AG20443 (cell line): ENCODE measurements around the gene NUDT6.
A peak's percentile ranks its signal among the peaks of the same experiment; 100 is the strongest.

Experiments used
- DNase-seq: peaks from one replicate; pipeline ENCODE4 v3.0.0; 2012; ENCODE audit warnings: low spot score, mixed read lengths

NUDT6 gene

DNA sequence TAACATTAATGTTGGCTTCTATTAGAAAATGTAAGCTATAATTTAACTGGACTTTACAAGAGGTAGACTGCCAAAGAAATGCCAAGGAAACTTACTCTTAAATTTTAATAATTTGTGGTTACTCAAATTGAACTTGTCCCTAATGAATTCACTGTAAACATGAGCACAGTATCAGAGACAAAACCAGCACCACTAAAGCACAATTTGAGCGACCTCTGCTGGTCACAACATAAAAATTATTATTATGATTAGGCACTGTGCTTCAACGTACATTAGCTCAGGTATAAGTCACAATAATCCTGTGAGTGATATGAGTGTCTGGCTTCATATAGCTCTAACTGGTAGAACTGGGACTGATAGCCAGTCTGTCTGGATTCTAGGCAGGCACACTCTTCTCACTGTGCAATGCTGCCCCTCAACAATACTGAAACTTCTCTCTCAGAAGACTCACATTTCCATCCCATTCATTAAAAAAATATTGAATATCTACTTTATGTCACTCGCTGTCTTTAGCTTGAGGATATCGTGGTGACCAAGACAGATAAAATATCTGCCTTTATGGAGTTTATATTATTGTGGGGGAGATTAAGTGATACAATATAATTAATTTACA is 8.0 kb downstream of the NUDT6 start:
- no peak for DNase-seq

DNA sequence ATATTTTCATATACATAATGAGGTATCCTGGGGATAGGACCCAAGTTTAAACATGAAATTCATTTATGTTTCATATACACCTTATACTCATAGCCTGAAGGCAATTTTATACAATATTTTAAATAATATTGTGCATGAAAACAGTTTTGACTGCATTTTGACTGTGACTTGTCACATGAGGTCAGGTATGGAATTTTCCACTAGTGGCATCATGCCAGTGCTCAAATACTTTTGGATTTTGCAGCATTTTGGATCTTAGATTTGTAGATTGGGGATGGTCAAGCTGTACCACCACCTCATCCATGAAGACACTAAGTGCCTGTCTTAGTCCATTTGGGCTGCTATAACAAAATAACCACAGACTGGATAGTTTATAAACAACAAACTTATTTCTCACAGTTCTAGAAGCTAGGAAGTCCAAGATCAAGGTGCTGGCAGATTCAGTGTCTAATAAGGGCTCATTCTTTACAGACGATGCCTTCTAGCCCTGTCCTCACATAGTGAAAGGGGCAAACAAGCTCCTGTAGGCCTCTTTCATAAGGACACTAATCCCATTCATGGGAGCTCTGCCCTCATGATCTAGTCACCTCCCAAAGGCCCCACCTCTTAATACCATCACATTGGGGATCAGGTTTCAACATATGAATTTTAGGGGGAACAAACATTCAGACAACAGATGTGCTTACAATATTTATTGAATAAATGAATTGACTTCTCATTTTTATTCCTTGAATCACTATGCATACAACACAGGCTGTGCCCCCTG is 9.4 kb downstream of the NUDT6 start:
- no peak for DNase-seq

DNA sequence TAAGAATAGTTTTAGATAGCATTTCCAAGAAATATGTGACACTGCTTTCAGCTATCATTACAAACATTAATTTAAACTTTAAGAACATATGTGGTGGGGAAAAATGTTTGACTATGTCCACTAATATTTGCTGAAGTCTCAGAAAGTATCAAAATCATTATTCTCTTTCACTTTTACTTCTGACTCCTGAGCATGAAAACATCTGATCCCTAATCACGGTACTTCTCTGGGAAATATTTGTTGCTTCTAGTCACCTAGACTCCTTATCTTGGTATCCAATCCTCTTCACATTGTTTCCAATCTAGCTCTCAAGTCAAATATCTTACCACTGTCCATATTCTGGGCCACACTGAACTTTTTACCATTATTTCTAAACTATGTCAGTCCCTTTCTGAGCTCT is 10.8 kb downstream of the NUDT6 start:
- no peak for DNase-seq

DNA sequence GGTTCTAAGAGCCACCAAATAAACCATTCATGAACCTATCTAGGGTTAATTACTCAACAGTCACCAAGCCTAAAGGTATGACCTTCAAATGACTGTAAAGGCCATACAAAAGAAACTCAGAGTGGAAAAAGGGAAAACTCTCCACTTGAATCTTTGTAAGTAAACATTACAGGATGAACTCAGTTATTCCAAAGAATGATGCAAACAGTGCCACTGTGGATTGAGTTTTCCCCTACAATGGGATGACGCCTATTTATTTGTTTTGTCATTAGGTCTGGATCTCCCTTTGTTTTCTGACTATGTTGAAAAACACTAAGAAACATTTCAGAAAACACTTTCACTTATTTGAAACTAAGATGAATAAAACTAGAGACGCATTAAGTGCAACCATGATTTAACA is 12.7 kb downstream of the NUDT6 start:
- DNase-seq, result no peak

DNA sequence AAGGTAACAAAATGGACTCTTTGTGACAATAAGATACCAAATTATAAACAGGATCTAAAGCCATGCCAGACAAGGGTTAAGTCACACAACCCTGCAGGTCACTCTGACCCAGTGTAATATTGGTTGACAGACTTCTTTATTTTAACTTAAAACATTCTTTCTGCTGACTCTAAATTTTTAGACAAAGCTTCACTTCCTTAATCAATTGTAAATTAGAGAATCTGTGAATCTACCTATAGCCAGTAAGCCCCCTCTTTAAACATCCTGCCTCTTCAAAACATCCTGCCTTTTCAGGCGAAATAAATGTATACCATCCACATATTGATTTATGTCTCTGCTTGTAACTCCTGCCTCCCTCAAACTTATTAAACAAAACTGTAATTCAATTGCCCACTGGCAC is 14.2 kb downstream of the NUDT6 start:
- no peak for DNase-seq

DNA sequence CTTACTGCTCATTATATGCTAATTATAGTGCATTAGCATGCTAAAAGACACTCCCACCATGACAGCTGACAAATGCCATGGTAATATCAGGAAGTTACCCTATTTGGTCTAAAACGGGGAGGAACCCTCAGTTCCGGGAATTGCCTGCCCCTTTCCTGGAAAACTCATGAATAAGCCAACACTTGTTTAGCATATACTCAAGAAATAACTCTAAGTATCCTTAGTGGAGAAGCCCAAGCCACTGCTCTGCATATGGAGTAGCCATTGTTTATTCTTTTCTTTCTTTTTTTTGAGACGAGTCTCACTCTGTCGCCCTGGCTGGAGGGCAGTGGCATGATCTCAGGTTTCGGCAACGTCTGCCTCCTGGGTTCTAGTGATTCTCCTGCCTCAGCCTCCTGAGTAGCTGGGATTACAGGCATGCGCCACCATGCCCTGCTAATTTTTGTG is 15.5 kb downstream of the NUDT6 start:
- no peak for DNase-seq

DNA sequence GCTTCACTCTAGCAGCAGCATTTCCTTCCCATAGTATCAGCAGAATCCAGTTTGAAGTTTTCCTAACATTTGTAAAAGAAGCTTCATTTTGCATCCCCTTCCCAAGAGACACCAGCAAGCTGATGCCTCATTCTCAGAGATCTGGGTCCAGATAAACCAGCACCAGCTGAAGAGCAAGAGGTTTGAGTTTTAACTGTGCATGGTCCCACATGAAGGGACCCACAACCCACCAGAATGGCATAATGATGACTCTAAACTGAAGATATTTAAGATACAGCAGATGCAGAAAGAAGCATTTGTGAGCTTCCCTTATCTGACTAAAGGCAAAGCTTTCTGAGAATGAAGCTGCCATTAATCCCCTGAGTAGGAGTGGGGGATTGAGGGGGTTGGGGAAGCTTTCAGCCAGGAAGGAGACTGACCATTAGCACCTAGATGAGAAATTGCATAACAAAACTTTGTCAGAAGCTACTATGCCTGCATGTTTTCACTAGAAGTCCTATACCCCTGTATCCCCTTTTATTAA is 18.6 kb downstream of the NUDT6 start:
- DNase-seq, result no peak

DNA sequence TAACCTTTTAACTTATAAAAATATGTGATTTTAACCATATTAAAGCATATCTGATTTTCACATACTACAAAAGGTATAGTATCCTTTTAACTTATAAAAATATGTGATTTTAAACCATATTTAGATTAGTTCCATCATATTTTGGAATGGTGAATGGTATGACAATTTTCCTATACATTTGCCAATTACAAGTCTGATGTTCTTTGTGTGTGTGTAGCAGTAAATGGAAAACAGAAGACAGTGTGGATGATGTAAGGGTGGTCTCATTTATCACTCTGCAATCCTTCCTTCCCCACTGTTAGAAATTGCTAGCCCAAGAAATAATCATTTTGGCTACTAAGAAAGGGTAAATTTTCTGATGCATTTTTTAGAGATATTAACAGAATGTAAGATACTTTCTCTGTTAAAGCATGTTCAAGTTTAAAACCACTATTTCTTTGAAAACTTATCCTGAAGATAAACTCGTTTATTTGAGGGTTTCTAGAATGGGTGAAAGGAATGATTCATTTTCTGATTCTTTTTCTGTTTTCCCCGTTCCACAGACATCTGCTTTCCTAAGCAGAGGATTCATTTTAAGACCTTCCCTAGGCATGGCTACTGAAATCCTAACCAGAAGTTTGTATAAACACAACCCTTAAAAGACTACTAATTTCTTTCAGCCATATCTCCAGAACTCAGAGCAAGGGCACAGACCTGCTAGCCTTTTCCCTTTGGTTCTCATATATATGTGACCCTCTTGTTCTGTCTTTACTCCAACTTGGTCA is 21.0 kb downstream of the NUDT6 start:
- DNase-seq, result no peak

DNA sequence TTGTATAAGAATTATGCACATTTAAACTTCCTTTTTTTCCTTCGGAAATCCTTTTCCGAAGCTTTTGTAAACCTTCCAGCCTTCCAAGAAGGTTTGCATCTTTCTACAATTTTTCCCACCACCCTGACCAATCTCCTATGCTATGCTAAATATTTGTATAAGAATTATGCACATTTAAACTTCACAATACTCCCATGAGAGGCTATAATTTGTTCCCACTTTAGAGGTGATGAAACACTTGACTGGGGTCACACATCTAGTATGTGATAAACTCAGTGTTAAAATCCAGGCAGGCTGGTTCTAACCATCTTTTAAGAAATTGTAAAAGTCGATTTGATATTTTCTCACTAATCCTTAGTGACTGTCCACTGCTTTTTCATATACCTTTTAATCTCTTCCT is 22.1 kb downstream of the NUDT6 start:
- no peak for DNase-seq

DNA sequence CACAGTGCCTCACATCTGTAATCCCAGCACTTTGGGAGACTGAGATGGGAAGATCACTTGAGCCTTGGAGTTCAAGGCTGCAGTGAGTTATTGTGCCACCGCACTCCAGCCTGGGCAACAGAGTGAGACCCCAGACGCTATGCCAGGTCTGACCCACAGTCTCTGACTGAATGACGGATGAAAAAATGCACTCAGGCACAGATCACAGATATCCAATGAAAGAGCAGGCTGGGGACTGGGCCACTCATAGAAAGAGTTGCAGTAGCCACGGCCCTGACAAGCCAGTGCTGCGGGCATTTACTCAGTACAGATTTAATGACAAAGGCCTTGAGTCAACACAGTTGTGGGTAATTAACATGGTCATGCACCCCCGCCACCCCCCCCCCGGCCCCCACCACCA is 22.7 kb downstream of the NUDT6 start:
- DNase-seq, result no peak

DNA sequence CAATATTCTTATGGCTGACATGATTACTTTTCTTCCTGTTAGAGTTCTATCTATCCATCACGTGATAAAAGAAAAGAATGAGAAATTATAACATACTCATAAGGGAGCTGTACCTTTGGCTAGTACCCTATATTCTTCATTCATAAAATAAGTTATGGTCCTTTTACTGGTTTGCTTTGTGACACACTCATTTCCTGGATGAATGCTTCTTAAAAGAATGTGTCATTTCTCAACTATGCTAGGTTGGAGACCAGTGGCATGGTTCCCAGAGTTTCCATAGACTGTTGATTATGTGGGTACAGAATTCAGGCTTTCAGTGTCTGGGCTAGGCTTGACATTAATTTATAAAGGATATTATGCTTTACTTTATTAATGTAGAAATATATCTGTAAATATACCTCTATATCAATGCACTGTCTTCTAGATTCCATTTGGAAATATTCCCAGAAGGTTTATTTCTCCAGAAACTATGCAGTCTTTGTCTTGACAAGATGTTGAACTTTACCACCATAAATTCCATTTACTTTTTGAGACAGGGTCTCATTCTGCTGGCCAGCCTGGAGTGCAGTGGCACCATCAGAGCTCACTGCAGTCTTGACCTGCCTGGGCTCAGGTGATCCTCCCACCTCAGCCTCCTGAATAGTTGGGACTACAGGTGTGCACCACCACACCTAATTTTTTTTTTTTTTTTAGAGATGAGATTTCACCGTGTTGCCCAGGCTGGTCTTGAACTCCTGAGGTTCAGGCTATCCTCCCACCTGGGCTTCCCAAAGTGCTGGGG is 23.8 kb downstream of the NUDT6 start:
- DNase-seq, result peak; percentile 67

DNA sequence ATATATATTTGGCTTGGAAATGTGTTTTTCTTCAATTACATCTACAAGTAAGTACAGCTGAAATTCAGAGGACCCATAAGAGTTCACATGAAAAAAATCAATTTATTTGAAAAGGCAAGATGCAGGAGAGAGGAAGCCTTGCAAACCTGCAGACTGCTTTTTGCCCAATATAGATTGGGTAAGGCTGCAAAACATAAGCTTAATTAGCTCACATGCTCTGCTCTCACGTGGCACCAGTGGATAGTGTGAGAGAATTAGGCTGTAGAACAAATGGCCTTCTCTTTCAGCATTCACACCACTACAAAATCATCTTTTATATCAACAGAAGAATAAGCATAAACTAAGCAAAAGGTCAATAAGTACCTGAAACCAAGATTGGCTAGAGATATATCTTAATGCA is 26.1 kb downstream of the NUDT6 start:
- DNase-seq, result no peak

DNA sequence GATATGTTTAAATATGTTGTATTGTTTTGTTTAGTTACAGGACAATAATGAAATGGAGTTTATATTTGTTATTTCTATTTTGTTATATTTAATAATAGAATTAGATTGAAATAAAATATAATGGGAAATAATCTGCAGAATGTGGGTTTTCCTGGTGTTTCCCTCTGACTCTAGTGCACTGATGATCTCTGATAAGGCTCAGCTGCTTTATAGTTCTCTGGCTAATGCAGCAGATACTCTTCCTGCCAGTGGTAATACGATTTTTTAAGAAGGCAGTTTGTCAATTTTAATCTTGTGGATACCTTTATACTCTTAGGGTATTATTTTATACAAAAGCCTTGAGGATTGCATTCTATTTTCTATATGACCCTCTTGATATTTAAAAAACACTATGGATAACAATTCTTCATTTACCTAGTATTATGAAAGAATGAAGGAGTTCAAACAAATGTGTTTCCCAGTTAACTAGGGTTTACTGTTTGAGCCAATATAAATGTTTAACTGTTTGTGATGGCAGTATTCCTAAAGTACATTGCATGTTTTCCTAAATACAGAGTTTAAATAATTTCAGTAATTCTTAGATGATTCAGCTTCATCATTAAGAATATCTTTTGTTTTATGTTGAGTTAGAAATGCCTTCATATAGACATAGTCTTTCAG is 26.9 kb downstream of the NUDT6 start:
- no peak for DNase-seq

DNA sequence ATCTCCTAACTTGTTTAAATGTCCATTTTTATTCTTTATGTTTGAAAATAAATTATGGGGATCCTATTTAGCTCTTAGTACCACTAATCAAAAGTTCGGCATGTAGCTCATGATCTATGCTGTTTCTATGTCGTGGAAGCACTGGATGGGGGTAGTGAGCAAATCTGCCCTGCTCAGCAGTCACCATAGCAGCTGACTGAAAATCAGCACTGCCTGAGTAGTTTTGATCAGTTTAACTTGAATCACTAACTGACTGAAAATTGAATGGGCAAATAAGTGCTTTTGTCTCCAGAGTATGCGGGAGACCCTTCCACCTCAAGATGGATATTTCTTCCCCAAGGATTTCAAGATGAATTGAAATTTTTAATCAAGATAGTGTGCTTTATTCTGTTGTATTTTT is 27.6 kb downstream of the NUDT6 start:
- no peak for DNase-seq

DNA sequence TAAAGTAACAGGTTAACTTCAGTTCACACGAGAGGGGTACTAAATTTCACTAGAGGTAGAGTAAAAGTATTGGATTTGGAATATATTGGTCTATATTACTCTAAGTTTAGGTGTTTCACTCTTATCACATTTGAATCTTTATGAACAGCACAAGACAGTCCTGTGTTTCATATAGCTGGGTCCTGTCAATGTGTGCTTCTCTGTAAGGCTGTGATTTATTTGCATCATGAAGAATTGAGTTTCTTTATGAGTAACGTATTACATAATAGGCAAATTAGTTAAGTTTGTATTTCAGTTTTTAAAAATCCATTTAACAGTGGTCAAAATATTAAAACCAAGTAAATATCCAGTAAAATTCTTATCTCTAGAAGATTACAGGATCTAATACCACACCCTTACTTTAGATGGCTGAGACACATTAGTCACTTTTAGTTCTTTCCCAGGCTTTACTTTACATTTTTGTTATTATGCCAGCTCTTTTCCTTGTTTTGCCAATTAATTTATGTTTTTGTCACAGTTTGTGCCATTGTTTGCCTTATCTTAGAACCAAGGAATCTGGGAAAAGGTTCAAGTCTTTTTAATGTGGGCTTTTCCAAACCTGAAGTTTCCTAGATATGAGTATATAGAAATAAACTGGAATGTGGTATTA is 32.1 kb downstream of the NUDT6 start:
- DNase-seq, result no peak

DNA sequence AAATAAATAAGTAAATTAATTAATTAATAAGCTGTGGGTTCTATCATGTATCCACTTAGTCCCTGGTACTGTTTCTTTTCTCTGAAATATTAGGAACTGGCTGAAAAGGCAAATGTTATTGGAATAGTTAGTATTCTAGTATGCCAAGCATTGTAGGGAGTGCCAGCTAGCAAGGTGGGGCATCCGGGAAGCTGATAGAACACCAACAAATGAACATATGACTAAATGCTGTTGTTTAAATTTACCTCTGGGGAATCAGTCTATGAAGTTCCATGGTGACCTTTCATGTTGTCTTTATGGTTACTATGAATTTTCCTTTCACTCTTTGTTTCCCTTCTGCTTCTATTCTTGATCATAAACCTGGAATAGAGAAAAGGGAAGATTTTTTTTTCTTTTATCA is 32.7 kb downstream of the NUDT6 start:
- no peak for DNase-seq

DNA sequence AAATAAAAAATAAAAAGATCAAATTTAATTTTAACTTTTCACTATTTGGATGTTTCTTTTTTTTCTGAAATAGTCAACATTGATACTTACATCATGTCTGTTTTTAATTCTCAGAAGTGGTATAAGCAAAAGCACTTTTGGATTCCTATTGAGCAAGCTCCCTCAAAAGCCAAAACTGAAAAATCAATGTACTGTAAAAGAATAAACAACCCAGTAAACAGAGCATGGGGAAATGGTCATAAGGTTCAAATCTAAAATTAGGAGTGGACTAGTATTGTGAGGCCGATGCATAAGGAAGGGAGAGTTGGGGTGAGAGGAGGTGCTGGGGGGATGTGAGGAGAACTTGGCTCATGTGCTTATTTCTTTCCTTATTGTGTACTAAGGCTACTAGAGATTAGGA is 37.9 kb downstream of the NUDT6 start:
- DNase-seq, result no peak

DNA sequence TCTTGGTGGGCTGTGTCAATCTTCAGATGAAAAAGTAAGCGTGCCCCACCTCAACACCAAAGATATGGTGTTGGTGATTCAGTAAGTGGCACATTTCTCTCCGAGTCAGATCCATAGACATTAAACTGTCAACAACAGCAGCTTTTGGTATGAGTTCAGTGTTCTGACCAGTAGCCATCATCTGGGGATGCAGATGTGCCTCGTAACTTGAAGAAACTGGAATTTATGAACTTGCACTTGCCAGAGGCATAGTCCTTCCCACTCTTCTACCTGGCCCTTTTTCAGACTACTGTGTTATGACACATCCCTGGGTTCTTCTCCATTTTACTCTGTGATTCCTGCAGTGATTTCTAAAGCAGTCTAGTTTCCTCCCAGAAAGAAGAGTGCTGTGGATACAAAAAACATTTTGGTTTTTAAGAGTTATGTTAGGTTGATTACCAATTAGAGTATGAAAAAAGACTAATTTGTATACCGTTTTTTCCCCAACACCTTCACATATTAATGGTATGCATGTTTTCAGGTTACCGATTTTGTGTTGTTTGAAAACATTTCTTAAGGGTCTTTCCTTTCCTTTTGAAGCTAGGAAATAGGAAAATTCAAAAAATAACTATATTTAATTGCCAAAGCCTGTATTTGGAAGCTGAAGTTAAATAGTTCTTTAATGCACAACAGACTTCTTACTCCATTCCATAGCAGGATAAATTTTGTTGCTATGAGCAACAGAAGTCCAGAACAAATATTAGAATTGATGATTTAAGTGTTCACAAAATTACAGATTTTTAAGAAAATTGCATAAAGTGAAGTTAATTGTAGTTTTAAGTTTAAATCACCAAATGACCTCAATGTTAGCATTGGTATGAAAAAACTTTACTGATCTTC is 39.3 kb downstream of the NUDT6 start:
- peak; percentile 20 for DNase-seq

DNA sequence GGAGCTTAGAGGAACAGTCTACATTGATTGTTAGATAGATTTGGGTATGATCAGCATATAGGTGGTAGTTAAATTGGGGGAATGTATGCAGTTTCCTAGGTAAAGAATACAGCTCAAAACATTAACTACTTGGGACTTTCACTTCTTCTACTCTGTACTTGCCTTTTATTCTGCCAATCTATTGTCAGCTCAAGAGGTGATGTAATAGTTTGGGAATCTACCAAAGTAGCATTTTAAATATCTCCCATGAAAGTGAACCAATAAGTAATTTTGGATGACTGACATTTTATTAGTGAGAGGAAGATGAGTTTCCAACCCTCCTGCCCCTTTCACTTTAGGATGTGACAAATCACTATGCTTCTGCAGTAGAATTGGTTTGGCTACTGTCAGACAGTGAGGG is 43.4 kb downstream of the NUDT6 start:
- no peak for DNase-seq

DNA sequence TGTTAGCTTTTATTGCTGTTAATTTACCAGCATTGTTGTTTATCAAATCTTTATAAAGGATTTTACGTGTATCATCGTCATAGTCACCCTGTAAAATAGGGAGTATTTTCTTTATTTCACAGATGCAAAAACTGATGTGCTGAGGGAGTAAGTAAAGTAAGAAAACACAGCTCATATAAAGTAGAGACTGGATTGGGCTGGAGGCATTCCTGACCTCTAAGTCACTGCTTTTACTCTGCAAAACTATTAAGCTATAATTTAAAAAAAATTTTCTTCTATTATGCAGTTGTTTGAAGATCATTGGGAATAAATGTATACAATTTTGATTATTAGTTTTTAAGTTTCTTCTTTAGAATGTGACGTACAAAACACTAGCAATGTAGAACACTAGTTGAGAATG is 45.9 kb downstream of the NUDT6 start:
- DNase-seq, result no peak
